Peyer's patch (tissue), 4 donors: ENCODE measurements around the gene RAD51B. TPM values are rescaled to one million over a fixed set of nuclear protein-coding genes. Genes with fewer than 3 reads are reported as not detected.

Experiments used
- DNase-seq, 3 donors: peaks; one replicate each; pipeline ENCODE4 v3.0.0-alpha.2; 2017 to 2019
- H3K27ac ChIP-seq, 4 donors: fragments of 200-600 bp; sonication (generic); one replicate each; pipeline ENCODE4 v1.5.1; 2016 to 2019
- H3K27me3 ChIP-seq, 2 donors: fragments of 200-600 bp; sonication (generic); one replicate each; pipeline ENCODE4 v1.5.1; 2019
- H3K36me3 ChIP-seq, 3 donors: fragments of 200-600 bp; sonication (generic); one replicate each; pipeline ENCODE4 v1.5.1; 2016 to 2019
- H3K4me1 ChIP-seq, 4 donors: fragments of 200-600 bp; sonication (generic); one replicate each; pipeline ENCODE4 v1.5.1; 2016 to 2019
- H3K4me3 ChIP-seq, 4 donors: fragments of 200-600 bp; sonication (generic); 1 replicate in 3 of 4; 2 replicates in 1 of 4; pipeline ENCODE4 v1.5.1; 2016 to 2019; ENCODE audit warnings: mild to moderate bottlenecking in 1 of 4
- H3K9me3 ChIP-seq, 4 donors: fragments of 200-600 bp; sonication (generic); one replicate each; pipeline ENCODE4 v1.5.1; 2016 to 2019; ENCODE audit warnings: mild to moderate bottlenecking in 1 of 4
- POLR2A ChIP-seq, 2 donors: fragments of 450-650 bp; IDR thresholded peaks; one replicate each; pipeline ENCODE4 v1.5.1; 2017; ENCODE audit warnings: antibody characterized with exemption in 2 of 2, mild to moderate bottlenecking in 2 of 2, moderate library complexity in 2 of 2
- total RNA-seq, 4 donors: library from RNA; depleted of rRNA; stranded (reverse); fragments of >200 nt; gene quantifications; one replicate each; pipeline ENCODE4 v1.1.0, GENCODE V29; 2016
- TF ChIP-seq, protein P1 (sequence below), 6 experiments: fragments of 450-650 bp in 4 of 6; fragments of 200-600 bp in 2 of 6; sonication (generic) in 1 of 6; IDR thresholded peaks; one replicate each; pipeline ENCODE4 v1.5.1; 2017 to 2019; ENCODE audit warnings: antibody characterized with exemption in 6 of 6, mild to moderate bottlenecking in 3 of 6, moderate library complexity in 1 of 6

Gene RAD51B
- total RNA-seq, 4 donors from 2014 or later, result 12.6 to 103 (median 33.1) TPM

DNA sequence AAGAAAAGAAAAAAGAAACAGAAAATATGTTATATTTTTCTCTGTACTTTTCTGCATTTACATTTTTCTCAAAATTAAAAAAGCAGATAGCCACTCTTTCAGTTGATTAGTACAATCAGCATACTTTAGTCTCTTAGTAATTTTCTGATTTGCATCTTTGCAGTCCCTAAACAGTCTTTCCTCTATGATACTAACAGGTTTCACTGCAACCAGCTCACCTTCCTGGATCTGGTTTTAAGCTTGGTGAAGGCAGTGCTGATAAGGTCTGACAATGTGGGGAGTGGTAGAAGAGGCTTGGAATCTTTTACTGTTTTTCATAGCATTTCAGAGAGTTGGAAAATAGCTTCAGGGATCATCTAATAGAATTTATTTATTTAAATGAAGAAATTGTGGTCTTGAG is 515.7 kb downstream of the RAD51B start:
- H3K4me1 ChIP-seq, result no peaks in the 10 kb centered on the region
- no peaks in the 10 kb centered on the region for H3K27me3 ChIP-seq
- no peak for DNase-seq
- TF ChIP-seq, protein P1, sequence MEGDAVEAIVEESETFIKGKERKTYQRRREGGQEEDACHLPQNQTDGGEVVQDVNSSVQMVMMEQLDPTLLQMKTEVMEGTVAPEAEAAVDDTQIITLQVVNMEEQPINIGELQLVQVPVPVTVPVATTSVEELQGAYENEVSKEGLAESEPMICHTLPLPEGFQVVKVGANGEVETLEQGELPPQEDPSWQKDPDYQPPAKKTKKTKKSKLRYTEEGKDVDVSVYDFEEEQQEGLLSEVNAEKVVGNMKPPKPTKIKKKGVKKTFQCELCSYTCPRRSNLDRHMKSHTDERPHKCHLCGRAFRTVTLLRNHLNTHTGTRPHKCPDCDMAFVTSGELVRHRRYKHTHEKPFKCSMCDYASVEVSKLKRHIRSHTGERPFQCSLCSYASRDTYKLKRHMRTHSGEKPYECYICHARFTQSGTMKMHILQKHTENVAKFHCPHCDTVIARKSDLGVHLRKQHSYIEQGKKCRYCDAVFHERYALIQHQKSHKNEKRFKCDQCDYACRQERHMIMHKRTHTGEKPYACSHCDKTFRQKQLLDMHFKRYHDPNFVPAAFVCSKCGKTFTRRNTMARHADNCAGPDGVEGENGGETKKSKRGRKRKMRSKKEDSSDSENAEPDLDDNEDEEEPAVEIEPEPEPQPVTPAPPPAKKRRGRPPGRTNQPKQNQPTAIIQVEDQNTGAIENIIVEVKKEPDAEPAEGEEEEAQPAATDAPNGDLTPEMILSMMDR (IDR thresholded peaks at IDR 0.05), result no peak
- TF ChIP-seq POLR2A (IDR thresholded peaks at IDR 0.05), result no peak
- H3K36me3 ChIP-seq, result no peaks in the 10 kb centered on the region
- no peaks in the 10 kb centered on the region for H3K9me3 ChIP-seq
- no peak overlapping the region for H3K4me3 ChIP-seq
- no peak overlapping the region for H3K27ac ChIP-seq

DNA sequence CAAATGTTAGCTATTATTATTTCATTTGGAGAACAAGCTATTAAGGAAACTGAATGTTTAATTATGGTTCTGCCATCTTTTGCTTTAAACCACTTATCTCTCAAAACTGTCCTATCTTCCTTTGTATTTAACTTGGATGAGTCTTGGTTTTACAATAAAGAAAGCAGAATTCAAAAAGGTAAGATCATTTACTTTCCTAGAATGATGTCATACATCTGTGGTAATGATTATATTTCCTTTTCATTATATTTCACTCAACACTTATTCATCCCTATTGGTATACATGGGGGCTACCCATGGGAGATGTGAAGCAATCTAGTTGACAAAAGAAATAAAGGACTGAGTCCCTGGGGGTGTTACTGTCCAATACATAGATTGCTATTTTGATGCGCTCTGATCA is 516.6 kb downstream of the RAD51B start:
- no peaks in the 10 kb centered on the region for H3K9me3 ChIP-seq
- no peaks in the 10 kb centered on the region for H3K4me1 ChIP-seq
- H3K36me3 ChIP-seq, result no peaks in the 10 kb centered on the region
- TF ChIP-seq, protein P1 (IDR thresholded peaks at IDR 0.05), result no peak
- no peak for TF ChIP-seq POLR2A (IDR thresholded peaks at IDR 0.05)
- no peak overlapping the region for H3K4me3 ChIP-seq
- DNase-seq, result no peak
- H3K27ac ChIP-seq, result no peak overlapping the region
- no peaks in the 10 kb centered on the region for H3K27me3 ChIP-seq

DNA sequence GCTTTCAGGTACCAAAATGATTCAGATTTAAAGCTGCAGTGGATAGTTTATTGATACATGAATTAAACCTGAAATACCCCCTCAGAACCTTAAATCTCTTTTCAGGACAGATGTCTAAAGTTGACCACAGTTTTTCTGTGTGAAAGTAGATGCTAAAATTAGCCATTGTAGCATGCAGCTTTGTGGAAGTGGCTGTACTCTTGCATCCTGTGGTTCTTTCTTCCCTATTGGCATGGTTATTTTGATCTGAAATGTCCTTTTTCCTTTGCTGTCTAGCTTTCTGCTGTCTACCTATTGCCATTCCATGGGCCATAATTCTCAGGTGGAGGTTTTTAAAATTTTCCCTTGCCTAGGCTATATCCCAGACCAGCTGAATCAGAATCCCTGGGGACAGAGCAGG is 517.7 kb downstream of the RAD51B start:
- DNase-seq, result no peak
- Histone ChIP-seq H3K27ac (no peak overlapping the region), H3K36me3 (no peaks in the 10 kb centered on the region), H3K9me3 (no peaks in the 10 kb centered on the region), H3K4me1 (no peaks in the 10 kb centered on the region), H3K27me3 (no peaks in the 10 kb centered on the region), H3K4me3 (no peak overlapping the region)
- TF ChIP-seq, protein P1 (IDR thresholded peaks at IDR 0.05), result no peak
- TF ChIP-seq POLR2A (IDR thresholded peaks at IDR 0.05), result no peak

DNA sequence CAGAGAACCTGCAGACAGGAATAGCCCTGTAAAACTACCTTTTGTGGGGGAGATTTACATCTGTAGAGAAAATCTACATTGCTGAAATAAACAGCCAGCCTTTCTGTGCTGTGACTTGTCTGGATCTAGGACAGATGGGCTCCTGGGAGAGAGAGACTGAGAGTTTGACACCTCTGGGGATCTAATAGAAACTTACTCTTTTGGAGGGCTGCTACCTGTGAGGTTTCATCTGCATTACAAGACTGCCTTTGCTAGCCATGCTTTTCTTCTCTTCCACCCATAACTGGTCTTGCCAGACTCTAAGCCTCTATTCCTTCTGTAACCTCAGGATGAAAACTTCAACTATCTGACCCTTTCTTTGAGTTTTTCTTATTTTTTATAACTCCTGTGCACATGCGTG is 520.7 kb downstream of the RAD51B start:
- no peaks in the 10 kb centered on the region for H3K36me3 ChIP-seq
- H3K4me1 ChIP-seq, result no peaks in the 10 kb centered on the region
- no peak overlapping the region for H3K27ac ChIP-seq
- no peaks in the 10 kb centered on the region for H3K27me3 ChIP-seq
- H3K4me3 ChIP-seq, result no peak overlapping the region
- DNase-seq, result no peak
- H3K9me3 ChIP-seq, result no peaks in the 10 kb centered on the region
- TF ChIP-seq POLR2A (IDR thresholded peaks at IDR 0.05), result no peak
- TF ChIP-seq, protein P1 (IDR thresholded peaks at IDR 0.05), result no peak

DNA sequence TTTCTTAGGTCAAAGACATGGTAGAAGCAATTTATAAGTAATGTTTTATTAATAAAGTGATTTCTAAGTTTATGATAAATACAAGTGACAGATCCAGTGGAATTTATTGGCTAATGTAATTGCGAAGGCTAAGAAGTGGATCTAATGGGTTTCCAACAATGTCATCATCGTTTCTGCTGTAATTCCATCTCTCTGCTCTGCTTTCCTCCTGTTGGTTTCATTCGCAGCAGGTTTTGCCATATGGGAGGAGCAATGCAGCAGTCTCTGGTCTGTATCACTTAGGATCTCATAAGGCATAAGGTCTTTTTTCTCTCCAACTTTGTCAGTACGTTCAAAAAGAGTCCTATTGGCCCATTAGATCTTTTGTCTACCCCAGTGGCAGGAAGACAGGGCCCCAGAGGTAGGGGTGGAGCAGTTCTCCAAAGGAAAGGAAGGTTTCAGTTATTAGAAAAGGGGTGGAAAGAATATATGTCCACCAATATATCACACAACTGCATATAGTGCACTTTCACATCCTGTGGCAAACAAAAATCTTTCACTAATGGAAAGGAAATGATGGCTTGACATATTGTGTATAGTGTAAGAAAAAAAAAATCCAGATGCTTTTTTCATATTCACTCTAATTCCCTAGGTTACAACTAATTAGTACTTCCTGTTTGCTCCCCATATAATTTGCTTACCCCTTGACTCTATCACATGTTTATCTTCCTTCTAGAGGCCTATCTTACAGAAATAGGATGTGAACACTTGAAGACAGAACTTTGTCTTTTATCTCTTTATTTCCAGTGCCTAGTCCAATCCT is 522.0 kb downstream of the RAD51B start:
- Histone ChIP-seq H3K4me3 (no peak overlapping the region), H3K4me1 (no peaks in the 10 kb centered on the region), H3K9me3 (no peaks in the 10 kb centered on the region), H3K36me3 (no peaks in the 10 kb centered on the region), H3K27me3 (no peaks in the 10 kb centered on the region), H3K27ac (no peak overlapping the region)
- TF ChIP-seq, protein P1 (IDR thresholded peaks at IDR 0.05), result no peak
- TF ChIP-seq POLR2A (IDR thresholded peaks at IDR 0.05), result no peak
- DNase-seq, result no peak
